ENCODE results near the gene ORAI3.
"Not testable (repeated sequence)": the region's sequence is repeated elsewhere in the genome, so short reads cannot be mapped to it uniquely, and the experiment has no call there.

ORAI3 gene

GRCh38 chr16:30924076-30924912, 24.6 kb upstream of the ORAI3 start:
- peak; percentile 38 for DNase-seq

GRCh38 chr16:30924913-30925631, 23.8 kb upstream of the ORAI3 start:
- DNase-seq, result no peak

GRCh38 chr16:30925632-30925987, 23.3 kb upstream of the ORAI3 start:
- no peak for DNase-seq

- no peak for DNase-seq
Measured at GRCh38 chr16:30925995-30926811, 22.7 kb upstream of the ORAI3 start.

- no peak for DNase-seq
Measured at GRCh38 chr16:30926937-30927788, 21.7 kb upstream of the ORAI3 start.

GRCh38 chr16:30927789-30928378, 21.0 kb upstream of the ORAI3 start:
- DNase-seq, result peak; percentile 26

GRCh38 chr16:30928390-30928789, 20.5 kb upstream of the ORAI3 start:
- DNase-seq, result no peak

- no peak for DNase-seq
Measured at GRCh38 chr16:30929167-30929566, 19.7 kb upstream of the ORAI3 start.

GRCh38 chr16:30930160-30930571, 18.7 kb upstream of the ORAI3 start:
- DNase-seq, result no peak

GRCh38 chr16:30931068-30931650, 17.7 kb upstream of the ORAI3 start:
- no peak for DNase-seq

- peak; percentile 76 for DNase-seq
Measured at GRCh38 chr16:30934827-30935557, 13.9 kb upstream of the ORAI3 start.

GRCh38 chr16:30937692-30938091, 11.2 kb upstream of the ORAI3 start:
- no peak for DNase-seq

GRCh38 chr16:30939571-30939970, 9.3 kb upstream of the ORAI3 start:
- DNase-seq, result not testable (repeated sequence)

GRCh38 chr16:30941600-30942425, 7.1 kb upstream of the ORAI3 start:
- DNase-seq, result peak; percentile 76

GRCh38 chr16:30942426-30942806, 6.5 kb upstream of the ORAI3 start:
- DNase-seq, result no peak

- no peak for DNase-seq
Measured at GRCh38 chr16:30944352-30944751, 4.5 kb upstream of the ORAI3 start.

- DNase-seq, result no peak
Measured at GRCh38 chr16:30946671-30947540, 2.0 kb upstream of the ORAI3 start.

GRCh38 chr16:30947541-30947858, 1.4 kb upstream of the ORAI3 start:
- DNase-seq, result no peak
